Spleen (tissue), 7 donors: ENCODE results near the gene QRFP.

Source experiments
- CTCF ChIP-seq, 11 experiments: fragments of 200-600 bp in 7 of 11; fragments of 450-650 bp in 4 of 11; sonication (generic) in 4 of 11; IDR thresholded peaks in 8 of 11; conservative IDR thresholded peaks in 3 of 11; 1 replicate in 7 of 11; 2 replicates in 4 of 11; pipeline versions ENCODE4 v1.4.0 to v1.8.0; 2016 to 2021; ENCODE audit warnings: antibody characterized with exemption in 11 of 11, inconsistent platforms in 4 of 11, mild to moderate bottlenecking in 1 of 11
- POLR2AphosphoS5 ChIP-seq, 3 donors: sonication (generic); formaldehyde crosslinking; IDR thresholded peaks; one replicate each; pipeline ENCODE4 v1.5.1; 2017; ENCODE audit warnings: antibody characterized with exemption in 3 of 3
- donor health status: DM: no; HTN: no; CAD: no; lungs with moderate emphysema.
- donor health status: DM: no; HTN: no; CAD: no.
- donor health status: DM: no; HTN: no; CAD: no.

GRCh38 chr9:130871395-130872062, 25.1 kb downstream of the QRFP start:
- TF ChIP-seq POLR2AphosphoS5 (IDR thresholded peaks at IDR 0.05) = no peak
- TF ChIP-seq CTCF (IDR thresholded peaks at IDR 0.05 in 8 of 11, conservative IDR thresholded peaks at IDR 0.05 in 3 of 11) = no peak
